SHP77 treated with DMSO at 0.1 percent for 48 hours (cell line): ENCODE measurements around the gene HS2ST1.
A peak's percentile ranks its signal among the peaks of the same experiment; 100 is the strongest.
"Not testable (repeated sequence)": the region's sequence is repeated elsewhere in the genome, so short reads cannot be mapped to it uniquely, and the experiment has no call there.

Experiments used
- DNase-seq: peaks from one replicate; lab custom pipeline; 2025; lab: John Stamatoyannopoulos, UW

Gene HS2ST1

DNA sequence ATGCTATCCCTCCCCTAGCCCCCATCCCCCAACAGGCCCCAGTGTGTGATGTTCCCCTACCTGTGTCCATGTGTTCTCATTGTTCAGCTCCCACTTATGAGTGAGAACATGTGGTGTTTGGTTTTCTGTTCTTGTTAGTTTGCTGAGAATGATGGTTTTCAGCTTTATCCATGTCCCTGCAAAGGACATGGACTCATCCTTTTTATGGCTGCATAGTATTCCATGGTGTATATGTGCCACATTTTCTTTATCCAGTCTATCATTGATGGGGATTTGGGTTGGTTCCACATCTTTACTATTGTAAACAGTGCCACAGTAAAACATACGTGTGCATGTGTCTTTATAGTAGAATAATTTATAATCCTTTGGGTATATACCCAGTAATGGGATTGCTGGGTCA, 152.3 kb downstream of the HS2ST1 start:
- DNase-seq, result not testable (repeated sequence)

DNA sequence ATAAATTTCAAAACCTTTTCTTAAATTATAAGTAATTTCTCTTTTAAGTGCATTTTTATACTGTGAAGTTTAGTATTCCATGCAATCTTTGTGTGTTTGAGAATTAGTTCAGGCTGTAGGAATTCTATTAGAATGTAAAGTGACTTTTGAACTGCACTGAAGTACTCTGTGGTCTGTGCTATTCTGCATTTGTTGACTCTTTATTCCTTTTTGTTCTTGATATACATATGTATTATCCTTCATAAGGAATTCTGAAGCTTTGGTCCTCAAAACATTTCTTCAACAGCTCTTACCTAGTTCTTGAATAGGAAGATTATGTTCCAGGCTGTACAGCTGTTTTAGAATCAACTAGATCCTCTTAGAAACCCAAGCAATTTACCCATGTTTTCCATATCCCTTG, 158.0 kb downstream of the HS2ST1 start:
- DNase-seq, result no peak

DNA sequence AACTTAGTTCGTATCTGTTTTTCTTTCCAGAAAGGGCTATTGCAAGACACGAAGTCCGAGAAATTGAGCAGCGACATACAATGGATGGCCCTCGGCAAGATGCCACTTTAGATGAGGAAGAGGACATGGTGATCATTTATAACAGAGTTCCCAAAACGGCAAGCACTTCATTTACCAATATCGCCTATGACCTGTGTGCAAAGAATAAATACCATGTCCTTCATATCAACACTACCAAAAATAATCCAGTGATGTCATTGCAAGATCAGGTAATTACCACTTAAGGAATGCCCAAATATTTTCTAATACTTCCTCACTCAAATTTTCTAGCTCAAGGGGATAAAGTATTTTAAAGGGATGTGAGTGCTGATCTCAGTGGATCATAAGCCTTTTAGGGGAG, 158.5 kb downstream of the HS2ST1 start:
- DNase-seq, result no peak

DNA sequence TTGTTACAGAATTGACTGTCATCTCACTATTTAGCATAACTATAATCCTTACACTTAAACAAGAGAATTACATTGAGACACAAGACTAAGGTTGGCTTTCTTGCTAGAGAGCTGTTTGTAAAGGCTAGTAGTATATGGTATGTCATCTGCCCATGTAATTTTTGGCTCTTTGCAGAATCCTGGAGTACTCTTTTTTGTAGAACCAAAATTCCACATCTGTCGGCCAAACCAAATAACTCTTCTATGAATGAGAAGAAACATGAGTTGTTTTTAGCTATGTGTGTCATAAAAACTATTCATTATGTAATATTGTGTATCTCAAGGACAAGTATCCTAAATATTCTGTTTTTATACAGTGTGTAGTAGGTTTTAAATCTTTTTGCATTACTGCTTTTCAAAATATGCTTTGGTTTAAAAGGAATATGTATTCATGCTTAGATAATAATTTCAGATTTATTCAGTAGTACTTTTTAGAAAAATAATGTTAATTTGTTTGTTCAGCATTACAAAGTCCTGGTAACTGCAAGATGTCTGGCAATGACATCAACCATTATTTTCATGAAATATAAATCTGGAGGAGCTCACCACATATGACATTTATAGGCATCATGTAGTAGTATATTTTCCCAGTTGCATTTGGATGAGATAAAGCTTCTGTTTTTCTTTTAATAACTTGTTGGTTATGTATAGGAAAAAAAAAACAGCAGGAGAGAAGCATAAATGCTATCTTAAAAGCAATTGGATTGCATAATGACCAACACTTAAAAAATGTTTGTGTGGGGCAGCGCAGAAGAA, 159.8 kb downstream of the HS2ST1 start:
- no peak for DNase-seq

DNA sequence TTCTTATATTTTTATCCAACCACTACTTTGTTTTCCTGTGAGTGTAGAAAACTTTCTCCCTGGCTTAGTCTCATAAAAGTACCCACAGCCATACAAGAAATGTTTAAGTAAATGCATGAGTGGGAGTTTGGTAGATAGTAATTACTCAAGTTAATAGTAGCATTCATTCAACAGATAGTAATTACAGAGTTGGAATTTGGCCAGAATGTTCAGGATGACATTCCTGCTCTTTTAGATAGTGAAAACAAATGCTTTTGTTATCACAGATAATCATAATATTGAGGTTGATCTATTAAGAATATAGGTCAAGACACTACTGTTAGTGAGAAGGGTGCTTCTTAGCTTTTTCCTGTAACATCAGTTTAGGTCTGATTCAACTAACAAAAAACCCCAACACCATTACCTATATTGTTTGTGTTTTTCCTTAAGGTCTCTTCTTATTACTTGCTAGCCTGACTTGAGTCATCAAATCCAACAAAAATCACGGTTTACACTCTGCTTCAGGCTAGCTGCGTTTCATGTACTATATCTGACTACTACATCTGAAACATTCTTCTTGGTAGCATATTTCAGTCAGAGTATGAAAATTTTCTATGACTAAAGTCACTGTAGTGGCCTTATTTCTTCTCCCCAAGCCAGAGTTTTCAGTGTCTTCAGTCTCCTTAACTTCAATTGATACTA, 163.7 kb downstream of the HS2ST1 start:
- DNase-seq, result no peak

DNA sequence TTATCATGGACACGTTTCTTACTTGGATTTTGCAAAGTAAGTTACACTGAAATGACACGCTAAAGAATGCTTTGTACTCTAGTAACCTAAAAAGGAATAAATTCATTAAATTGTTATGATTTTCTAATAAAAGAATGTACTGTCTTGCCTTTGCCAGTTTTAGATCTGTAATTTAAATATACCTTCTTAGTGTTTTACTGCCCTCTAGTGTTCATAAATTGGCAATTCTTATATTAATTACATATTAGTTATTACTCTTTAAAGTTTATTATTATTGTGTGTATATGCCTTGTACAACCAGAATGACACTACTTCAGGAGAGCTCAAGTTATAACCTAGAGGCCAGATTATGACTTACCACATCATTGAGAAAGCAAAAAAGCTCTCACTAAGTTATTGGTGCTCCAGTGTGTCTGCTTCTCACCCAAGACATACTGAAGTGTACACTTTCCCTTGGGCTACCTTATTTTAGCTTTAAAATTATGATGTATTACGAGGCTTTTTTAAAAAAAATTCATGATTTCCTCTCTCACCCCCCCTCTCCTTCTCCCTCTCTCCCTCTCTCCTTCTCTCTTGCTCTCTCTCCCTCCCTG, 169.9 kb downstream of the HS2ST1 start:
- peak; percentile 1 for DNase-seq

DNA sequence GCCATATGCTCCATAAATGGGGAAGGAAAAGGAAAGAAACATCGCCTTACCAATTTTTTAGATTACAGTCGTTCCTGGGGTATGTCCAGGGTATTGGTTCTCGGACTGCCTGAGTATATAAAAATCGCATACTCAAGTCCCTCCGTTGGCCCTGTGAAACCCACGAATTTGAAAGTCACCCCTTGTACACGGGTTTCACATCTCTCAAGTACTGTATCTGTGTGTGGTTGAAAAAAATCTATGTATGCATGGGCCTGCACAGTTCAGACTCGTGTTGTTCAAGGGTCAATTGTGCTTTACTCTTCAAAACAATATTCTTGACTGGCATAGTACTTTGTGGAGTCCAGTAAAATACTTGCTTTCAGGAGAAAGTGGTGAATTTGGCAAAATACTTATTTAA, 171.7 kb downstream of the HS2ST1 start:
- no peak for DNase-seq

- no peak for DNase-seq
Observed at GRCh38 chr1:87089070-87089736, 174.8 kb downstream of the HS2ST1 start.

GRCh38 chr1:87089823-87090222, 175.4 kb downstream of the HS2ST1 start:
- no peak for DNase-seq

- DNase-seq, result no peak
Observed at GRCh38 chr1:87091425-87091824, 177.0 kb downstream of the HS2ST1 start.

- DNase-seq, result no peak
Observed at GRCh38 chr1:87092846-87093245, 178.4 kb downstream of the HS2ST1 start.

GRCh38 chr1:87093286-87093685, 178.9 kb downstream of the HS2ST1 start:
- DNase-seq, result no peak

DNA sequence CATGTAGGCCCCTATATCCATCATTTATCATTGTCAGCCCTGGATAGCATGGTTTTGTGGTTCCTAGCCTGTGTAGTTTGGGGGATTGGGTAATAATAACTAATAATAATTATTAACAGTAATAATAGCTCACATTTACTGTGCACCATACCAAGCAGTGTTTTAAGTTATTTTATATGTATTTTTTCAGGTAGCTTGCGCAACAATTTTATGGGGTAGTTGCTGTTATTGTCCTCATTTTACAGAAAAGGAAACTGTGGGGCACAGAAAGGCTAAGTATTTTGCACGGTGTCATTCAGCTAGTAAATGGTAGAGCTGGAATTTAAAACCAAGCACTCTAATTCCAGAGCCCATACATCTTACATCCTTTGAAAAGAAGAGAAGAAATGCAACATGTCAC, 179.8 kb downstream of the HS2ST1 start:
- no peak for DNase-seq

GRCh38 chr1:87100271-87100670, 185.8 kb downstream of the HS2ST1 start:
- no peak for DNase-seq

DNA sequence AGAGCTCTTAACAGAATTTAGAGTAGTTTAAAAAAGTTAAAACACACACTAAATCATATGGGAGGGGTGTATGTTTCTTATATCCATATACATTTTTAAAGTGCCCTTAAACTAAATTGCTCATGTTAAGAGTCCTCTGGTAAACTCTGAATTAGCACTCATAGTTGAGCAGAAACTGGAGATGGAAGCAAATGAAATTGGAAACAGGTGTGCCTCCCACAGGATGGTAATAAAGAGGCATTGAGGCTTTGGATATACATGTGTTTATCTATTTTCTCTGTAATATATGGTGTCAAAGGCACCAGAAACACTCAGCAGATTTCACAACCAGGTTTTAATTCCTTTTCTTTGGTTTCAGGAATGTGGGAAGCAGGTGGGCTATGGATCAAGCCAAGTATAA, 188.6 kb downstream of the HS2ST1 start:
- no peak for DNase-seq

- DNase-seq, result no peak
Observed at GRCh38 chr1:87104140-87104539, 189.7 kb downstream of the HS2ST1 start.

- no peak for DNase-seq
Observed at GRCh38 chr1:87104945-87105344, 190.5 kb downstream of the HS2ST1 start.

GRCh38 chr1:87106144-87106543, 191.7 kb downstream of the HS2ST1 start:
- DNase-seq, result no peak

DNA sequence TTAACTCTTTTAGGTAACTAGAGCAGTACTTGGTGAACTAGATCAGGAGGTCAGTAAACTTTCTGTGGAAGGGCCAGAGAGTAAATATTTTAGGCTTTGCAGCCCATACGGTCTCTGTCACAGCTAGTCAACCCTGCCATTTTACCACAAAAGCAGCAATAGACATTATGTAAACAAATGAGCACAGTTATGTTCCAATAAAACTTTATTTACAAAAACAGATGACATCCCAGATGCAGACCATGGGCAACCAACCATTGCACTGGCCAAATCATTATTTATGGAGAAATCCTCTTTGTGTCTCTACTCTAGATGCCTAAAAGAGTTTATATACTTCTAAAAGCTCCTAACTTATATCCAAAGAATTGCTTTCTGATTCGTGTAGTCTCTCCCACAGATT, 192.4 kb downstream of the HS2ST1 start:
- DNase-seq, result no peak

- no peak for DNase-seq
Observed at GRCh38 chr1:87108228-87108627, 193.8 kb downstream of the HS2ST1 start.

DNA sequence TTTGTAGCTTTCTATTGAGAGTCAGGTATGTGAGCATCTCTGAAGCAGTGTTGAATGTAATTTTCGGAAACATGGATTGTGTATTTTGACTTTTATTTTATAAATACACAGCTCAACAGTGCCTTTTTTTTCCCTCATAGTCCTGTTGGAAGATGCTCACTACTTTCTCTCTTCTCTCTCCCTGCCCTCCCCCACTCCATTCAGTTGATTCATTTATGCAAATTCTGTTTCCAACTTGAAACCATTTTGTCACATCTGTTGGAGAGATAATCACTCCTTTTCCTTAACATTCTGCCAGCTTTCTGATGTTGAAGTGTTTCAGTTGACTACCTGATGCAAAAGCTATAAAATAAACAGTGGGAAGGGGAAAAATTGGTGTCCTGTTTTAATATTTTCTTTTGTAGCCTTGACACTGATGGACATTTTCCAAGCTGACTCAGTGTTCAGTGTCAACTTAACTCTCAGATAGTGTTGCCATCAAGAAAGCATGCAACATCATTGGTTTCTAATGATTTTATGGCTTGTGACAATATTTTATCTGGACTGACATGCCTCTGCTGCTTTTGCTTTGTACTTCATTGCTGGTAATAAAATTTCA, 194.5 kb downstream of the HS2ST1 start:
- no peak for DNase-seq

DNA sequence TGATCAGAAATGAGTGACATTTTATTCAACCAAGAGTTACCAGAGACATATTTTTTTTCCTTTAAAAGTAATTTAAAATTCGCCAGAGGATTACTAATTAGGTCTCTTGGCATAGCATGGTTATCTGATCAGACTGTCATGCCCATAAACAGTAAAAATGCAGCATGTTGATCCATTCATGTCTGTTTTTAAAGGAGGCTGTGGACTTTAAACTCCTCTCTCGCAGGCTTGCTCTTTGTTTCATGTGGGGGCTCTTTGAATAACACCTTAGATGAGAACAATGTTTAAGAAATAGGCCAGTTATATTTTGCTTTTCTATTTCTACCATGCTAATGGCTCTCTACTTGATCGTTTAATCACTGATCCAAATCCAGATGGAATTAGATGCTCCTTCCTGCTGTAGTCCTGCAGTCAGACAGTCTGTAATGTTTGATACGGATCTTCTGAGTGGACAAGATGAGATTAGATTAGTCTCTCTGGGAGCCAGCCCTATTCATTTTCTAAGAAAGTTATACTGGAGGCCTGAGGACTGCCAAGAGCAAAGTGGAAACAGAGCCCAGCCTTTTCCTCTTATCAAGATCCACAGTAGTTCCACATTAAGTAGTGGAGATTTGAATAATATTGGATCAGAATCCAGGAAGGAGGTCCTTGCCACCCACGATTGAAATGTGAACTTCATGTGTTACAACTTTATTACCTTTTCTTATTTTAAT, 197.4 kb downstream of the HS2ST1 start:
- DNase-seq, result no peak
